Measurements from ENCODE around the gene IQCC.

IQCC gene

DNA sequence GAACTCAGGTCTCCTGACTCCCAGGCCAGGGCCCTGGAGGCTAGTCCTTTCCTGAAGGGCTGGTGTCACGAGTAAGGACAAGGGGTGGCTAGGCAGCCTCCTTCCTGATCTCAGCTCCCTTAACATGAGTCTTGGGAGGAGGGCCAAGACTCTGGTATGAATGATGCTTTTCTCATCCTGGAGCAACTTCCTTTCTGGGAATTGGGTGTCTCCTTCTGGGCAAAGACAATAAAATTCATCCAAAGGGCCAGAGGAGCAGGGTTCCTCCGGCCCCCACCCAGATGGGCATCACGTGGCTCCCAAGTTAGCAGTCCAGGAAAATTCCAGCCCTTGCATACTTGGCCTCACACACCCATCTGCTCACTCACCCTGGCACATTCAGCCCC is 41.4 kb downstream of the IQCC start, which contains the start of gene FAM167B:
Gene FAM167B, plus strand, starts transcription at position 335 of the 386 bp plus-strand sequence. CDS start 200 bp downstream, outside the sequence.
- in situ Hi-C loops (cut with HindIII; ENCODE audit: low sequenced_read_pairs) = no loop called here
- TF ChIP-seq, protein P1, sequence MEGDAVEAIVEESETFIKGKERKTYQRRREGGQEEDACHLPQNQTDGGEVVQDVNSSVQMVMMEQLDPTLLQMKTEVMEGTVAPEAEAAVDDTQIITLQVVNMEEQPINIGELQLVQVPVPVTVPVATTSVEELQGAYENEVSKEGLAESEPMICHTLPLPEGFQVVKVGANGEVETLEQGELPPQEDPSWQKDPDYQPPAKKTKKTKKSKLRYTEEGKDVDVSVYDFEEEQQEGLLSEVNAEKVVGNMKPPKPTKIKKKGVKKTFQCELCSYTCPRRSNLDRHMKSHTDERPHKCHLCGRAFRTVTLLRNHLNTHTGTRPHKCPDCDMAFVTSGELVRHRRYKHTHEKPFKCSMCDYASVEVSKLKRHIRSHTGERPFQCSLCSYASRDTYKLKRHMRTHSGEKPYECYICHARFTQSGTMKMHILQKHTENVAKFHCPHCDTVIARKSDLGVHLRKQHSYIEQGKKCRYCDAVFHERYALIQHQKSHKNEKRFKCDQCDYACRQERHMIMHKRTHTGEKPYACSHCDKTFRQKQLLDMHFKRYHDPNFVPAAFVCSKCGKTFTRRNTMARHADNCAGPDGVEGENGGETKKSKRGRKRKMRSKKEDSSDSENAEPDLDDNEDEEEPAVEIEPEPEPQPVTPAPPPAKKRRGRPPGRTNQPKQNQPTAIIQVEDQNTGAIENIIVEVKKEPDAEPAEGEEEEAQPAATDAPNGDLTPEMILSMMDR (IDR thresholded peaks at IDR 0.05; ENCODE audit: low read depth, low read length, missing control alignments) = no peak
- no peak within 1 kb of the TSS for H3K4me3 ChIP-seq (ENCODE audit: low read depth, low read length)
- DNase-seq (ENCODE audit: low read depth) = no peak

DNA sequence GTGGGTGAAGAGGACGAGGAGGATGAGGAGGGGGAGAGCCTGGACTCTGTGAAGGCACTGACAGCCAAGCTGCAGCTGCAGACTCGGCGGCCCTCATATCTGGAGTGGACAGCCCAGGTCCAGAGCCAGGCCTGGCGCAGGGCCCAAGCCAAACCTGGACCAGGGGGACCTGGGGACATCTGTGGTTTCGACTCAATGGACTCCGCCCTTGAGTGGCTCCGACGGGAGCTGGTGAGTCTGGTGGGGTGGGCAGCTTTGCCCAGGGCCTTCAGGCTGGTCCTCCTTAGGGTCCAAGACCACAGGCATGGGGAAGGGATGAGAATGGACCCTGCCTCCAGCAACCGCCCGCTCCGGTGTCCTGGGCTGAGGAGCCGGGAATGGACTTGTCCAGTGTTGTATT is 42.0 kb downstream of the IQCC start:
- TF ChIP-seq, protein P1 (IDR thresholded peaks at IDR 0.05; ENCODE audit: low read depth, low read length, missing control alignments) = no peak
- no peak for DNase-seq (ENCODE audit: low read depth)
- H3K4me3 ChIP-seq (ENCODE audit: low read depth, low read length) = no peak overlapping the region
- in situ Hi-C loops (cut with HindIII; ENCODE audit: low sequenced_read_pairs) = no loop called here

DNA sequence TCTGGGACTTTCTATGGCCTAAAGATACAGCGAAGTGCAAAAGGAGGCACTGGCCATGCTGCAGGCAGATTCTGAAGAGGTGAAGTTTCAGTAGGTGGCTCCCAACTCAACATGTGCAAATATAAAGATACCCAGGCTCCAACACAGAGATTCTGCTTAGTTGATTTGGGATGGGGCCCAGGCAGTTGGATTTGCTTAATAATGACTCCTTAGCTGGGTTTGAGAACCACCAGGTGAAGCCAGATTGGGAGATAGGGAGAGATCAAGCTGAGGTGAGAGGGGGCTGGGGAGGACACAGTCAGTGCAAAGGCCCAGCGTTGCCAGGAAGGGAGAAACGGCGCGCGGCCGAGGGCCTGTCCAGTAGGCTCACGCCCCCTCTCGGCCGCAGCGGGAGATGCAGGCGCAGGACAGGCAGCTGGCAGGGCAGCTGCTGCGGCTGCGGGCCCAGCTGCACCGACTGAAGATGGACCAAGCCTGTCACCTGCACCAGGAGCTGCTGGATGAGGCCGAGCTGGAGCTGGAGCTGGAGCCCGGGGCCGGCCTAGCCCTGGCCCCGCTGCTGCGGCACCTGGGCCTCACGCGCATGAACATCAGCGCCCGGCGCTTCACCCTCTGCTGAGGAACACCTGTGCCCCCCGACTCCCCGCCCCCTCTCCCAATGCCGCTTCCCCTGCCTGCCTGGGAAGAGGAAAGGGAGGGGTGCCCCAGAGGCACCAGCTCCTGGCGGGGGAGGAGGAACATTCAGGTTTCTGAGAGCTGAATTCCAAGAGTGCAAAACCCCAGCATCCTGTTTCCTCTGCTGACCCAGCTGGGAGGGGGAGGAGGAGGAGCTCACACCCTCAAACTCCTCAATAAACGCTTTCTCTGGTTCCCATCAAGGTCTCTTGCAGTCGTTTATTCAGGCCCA is 42.8 kb downstream of the IQCC start:
- peak; percentile 12 for DNase-seq (ENCODE audit: low read depth)
- no peak overlapping the region for H3K4me3 ChIP-seq (ENCODE audit: low read depth, low read length)
- in situ Hi-C loops (cut with HindIII; ENCODE audit: low sequenced_read_pairs) = no loop called here
- TF ChIP-seq, protein P1 (IDR thresholded peaks at IDR 0.05; ENCODE audit: low read depth, low read length, missing control alignments) = peak; percentile 79

DNA sequence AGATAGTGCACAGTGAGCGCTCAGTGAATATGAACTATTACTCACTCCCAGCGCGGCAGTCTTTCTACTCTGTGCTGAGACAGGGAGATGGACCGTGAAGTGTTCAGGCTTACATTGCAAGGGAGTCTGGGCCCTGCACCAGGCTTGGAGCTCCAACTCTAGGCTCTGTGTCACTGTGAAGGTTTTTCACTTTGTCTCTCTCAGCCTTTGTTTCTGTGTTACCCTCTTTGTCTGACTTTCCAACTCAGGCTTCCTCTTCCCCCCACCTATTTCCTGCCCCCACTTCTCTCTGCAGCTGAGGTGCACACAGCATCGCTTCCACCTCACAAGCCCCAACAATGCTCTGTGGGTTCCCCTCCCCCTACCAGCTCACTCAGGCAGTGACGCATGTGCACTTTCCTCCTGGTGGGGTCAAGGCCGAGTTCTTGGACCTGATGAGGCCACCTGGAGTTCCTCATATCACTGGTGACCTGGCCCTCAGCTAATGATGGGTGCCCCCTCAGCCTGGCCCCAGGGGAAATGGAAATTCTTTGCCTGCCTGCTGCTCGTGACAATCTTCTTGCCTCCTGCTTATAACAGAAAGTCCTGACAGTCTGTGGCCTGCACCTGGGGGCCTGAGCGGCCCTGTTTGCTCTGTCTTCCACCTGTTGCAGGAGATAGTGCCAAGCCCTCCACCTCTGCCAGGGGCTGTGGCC is 44.5 kb downstream of the IQCC start:
- no peak for DNase-seq (ENCODE audit: low read depth)
- in situ Hi-C loops (cut with HindIII; ENCODE audit: low sequenced_read_pairs) = no loop called here
- TF ChIP-seq, protein P1 (IDR thresholded peaks at IDR 0.05; ENCODE audit: low read depth, low read length, missing control alignments) = no peak
- no peak overlapping the region for H3K4me3 ChIP-seq (ENCODE audit: low read depth, low read length)

DNA sequence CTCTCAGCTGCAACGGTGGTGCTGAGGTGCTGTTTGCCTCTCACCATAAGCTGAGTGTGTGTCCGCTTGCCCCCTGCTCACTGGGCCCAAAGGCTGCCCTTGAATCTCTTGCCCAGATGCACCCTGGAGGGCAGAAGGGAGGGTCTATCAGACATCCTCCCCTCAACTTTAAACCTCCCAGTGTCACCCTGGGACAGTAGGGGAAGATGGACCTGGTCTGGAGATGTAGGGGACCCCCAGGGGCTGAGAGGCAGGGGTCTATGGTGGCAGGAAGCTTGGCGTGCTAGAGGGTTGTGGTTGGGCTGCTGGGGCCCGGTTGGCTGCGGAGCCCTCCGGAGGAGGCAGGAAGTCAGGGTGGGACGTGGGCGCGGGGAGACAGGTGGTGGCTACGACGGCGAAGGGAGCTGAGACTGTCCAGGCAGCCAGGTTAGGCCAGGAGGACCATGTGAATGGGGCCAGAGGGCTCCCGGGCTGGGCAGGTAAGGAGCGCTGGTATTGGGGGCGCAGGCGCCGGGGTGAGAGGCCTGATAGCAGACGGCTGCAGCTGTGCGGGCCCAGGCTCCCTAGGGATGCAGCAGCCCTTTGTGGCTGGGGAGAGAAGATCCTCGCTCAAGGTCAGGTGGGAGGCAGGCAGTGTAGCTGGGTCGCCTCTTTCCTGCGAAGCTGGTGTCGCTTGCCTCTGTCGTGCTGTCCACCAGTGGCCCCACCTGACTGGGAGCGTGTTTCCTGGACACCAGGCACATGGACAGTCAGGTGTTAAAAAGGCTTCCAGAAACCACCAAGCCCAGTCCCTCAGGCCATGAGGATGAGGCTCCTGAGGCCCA is 45.6 kb downstream of the IQCC start, which contains the start of gene LCK:
Gene LCK, plus strand, starts transcription at position 373 of the 824 bp plus-strand sequence. CDS start 23,065 bp downstream, outside the sequence.
- DNase-seq (ENCODE audit: low read depth) = no peak
- no peak within 1 kb of the TSS for H3K4me3 ChIP-seq (ENCODE audit: low read depth, low read length)
- in situ Hi-C loops (cut with HindIII; ENCODE audit: low sequenced_read_pairs) = no loop called here
- TF ChIP-seq, protein P1 (IDR thresholded peaks at IDR 0.05; ENCODE audit: low read depth, low read length, missing control alignments) = no peak
